HFFc6 (cell line): ENCODE data around the gene ZCWPW1. TPM values are rescaled to one million over a fixed set of nuclear protein-coding genes. Genes with fewer than 3 reads are reported as not detected.

ENCODE experiments used
- DNase-seq: peaks from one replicate; pipeline ENCODE4 v3.0.0-alpha.2; 2018
- H3K27ac Mint-ChIP-seq: 2 replicates; pipeline ENCODE4 v1.8.0; 2020; ENCODE audit warnings: mild to moderate bottlenecking, mixed read lengths
- H3K27me3 Mint-ChIP-seq: 2 replicates; pipeline ENCODE4 v1.8.0; 2021; ENCODE audit warnings: mild to moderate bottlenecking, moderate library complexity, mixed read lengths; ENCODE audit not compliant: insufficient read depth
- H3K36me3 Mint-ChIP-seq: 2 replicates; pipeline ENCODE4 v1.8.0; 2021; ENCODE audit warnings: low read depth, mixed read lengths
- H3K4me1 Mint-ChIP-seq: 2 replicates; pipeline ENCODE4 v1.8.0; 2020; ENCODE audit warnings: low read depth, mixed read lengths
- H3K4me3 Mint-ChIP-seq: 2 replicates; pipeline ENCODE4 v1.8.0; 2020; ENCODE audit warnings: mild to moderate bottlenecking, moderate library complexity, mixed read lengths
- H3K9me3 Mint-ChIP-seq: 2 replicates; pipeline ENCODE4 v1.8.0; 2020; ENCODE audit warnings: mild to moderate bottlenecking, mixed read lengths
- CTCF ChIP-seq: fragments of 200-600 bp; sonication (generic); IDR thresholded peaks from 2 replicates; pipeline ENCODE4 v1.5.0; 2021; ENCODE audit warnings: antibody characterized with exemption, mild to moderate bottlenecking
- total RNA-seq, 6 experiments: library from RNA; stranded (reverse); fragmentation: NEBNext Ultra II Directional; extraction: Animal tissue kit (Norgen Biotek cat#: 25700); gene quantifications; 2 replicates in 1 of 6; 3 replicates in 5 of 6; pipeline ENCODE4 v1.2.3, GENCODE V29; 2021

The ZCWPW1 gene
- total RNA-seq, 6 experiments from 2014 or later = 0.55 to 1.7 (median 1.2) TPM

GRCh38 chr7:100372694-100373093 lies 55.8 kb downstream of the ZCWPW1 start:
- no peaks in the 10 kb centered on the region for H3K36me3 Mint-ChIP-seq
- TF ChIP-seq CTCF = no peak
- H3K4me1 Mint-ChIP-seq = no peaks in the 10 kb centered on the region; the same call in 1 of the 2 replicates
- peaks cover 6% of the 10 kb centered on the region for H3K27me3 Mint-ChIP-seq
- no peak overlapping the region for H3K4me3 Mint-ChIP-seq
- peak overlapping the region; percentile 70; the same call in 1 of the 2 replicates for H3K27ac Mint-ChIP-seq
- H3K9me3 Mint-ChIP-seq = no peaks in the 10 kb centered on the region
- no peak for DNase-seq

DNA sequence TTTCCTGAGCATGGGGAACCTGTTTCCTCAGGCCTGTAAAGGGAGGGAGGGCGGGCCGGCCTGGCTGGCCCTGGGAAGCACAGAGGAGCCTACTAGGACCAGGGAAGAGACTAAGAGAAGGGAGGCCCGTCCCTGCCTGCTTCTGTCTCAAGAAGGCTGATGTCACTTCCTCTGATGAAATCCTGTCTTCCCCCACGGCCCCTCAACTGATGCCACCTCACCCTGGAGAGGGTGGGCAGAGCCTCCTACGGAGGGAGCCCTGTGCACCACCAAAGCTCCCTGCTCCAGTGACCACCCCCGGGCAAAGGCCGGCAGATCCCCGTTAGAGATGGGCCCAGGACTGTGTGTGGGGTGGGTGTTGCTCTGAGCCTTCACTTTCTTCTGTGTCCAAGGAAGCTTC lies 56.2 kb downstream of the ZCWPW1 start:
- peaks cover 6% of the 10 kb centered on the region for H3K27me3 Mint-ChIP-seq
- peak; percentile 24 for DNase-seq
- H3K4me1 Mint-ChIP-seq = no peaks in the 10 kb centered on the region; the same call in 1 of the 2 replicates
- peak overlapping the region; percentile 70 for H3K27ac Mint-ChIP-seq
- H3K36me3 Mint-ChIP-seq = no peaks in the 10 kb centered on the region
- TF ChIP-seq CTCF = no peak
- no peaks in the 10 kb centered on the region for H3K9me3 Mint-ChIP-seq
- no peak overlapping the region for H3K4me3 Mint-ChIP-seq

DNA sequence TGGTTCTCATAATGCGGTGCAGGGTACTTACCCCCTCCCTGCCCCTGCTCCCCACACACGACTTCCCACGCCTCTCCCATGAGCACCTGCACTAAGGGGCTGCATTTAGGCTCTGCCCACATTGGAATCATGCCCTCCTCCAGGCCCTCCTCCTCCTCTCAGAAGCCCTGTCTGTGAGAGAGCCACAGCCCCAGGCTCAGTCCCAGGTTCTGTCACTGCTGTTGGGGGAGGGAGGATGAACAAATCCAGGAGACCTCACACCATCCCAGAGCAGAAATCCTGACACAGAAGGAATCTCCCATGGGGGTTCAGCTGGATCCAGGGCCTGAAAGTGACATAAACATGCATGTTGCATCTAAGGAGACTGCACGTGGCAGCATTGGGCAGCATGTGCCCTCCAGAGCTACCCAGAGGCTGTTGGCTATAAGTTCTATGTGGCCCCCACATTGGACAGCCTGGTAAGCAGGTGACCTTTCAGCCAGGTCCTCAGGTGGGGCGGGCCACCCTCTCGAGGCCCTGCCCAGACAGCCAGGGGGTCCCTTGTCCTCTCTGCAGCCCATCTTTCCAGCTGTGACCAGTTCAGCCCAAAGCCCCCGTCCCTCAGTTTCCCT lies 56.8 kb downstream of the ZCWPW1 start:
- H3K36me3 Mint-ChIP-seq = no peaks in the 10 kb centered on the region
- no peak for TF ChIP-seq CTCF
- no peak for DNase-seq
- no peak overlapping the region for H3K4me3 Mint-ChIP-seq
- no peaks in the 10 kb centered on the region for H3K9me3 Mint-ChIP-seq
- H3K4me1 Mint-ChIP-seq = no peaks in the 10 kb centered on the region; the same call in 1 of the 2 replicates
- H3K27me3 Mint-ChIP-seq = peaks cover 6% of the 10 kb centered on the region
- peak overlapping the region; percentile 70 for H3K27ac Mint-ChIP-seq

- no peak overlapping the region for H3K4me3 Mint-ChIP-seq
- no peak for DNase-seq
- H3K27ac Mint-ChIP-seq = no peak overlapping the region
- H3K27me3 Mint-ChIP-seq = peaks cover 6% of the 10 kb centered on the region
- no peak for TF ChIP-seq CTCF
- H3K9me3 Mint-ChIP-seq = no peaks in the 10 kb centered on the region
- peaks cover 4% of the 10 kb centered on the region; the same call in 1 of the 2 replicates for H3K36me3 Mint-ChIP-seq
- H3K4me1 Mint-ChIP-seq = no peaks in the 10 kb centered on the region; the same call in 1 of the 2 replicates
These were observed 57.8 kb downstream of the ZCWPW1 start for GRCh38 chr7:100370746-100371145.

GRCh38 chr7:100370303-100370702 lies 58.2 kb downstream of the ZCWPW1 start:
- no peak for TF ChIP-seq CTCF
- Mint-ChIP-seq H3K9me3 (no peaks in the 10 kb centered on the region), H3K27ac (no peak overlapping the region), H3K36me3 (peaks cover 7% of the 10 kb centered on the region; the same call in 1 of the 2 replicates), H3K4me3 (no peak overlapping the region), H3K4me1 (no peaks in the 10 kb centered on the region; the same call in 1 of the 2 replicates), H3K27me3 (peaks cover 4% of the 10 kb centered on the region; the same call in 1 of the 2 replicates)
- no peak for DNase-seq
